A549 (cell line): ENCODE results near the gene PLCB2.

Experiments used
- CEBPB ChIP-seq, 2 experiments: fragments of >200 bp in 1 of 2; sonication (Bioruptor Twin) in 1 of 2; formaldehyde crosslinking in 1 of 2; IDR thresholded peaks; 2 replicates each; pipeline ENCODE4 v1.6.1; 2012 to 2016
- CTCF ChIP-seq: fragments of >200 bp; sonication (Bioruptor Twin); formaldehyde crosslinking; IDR thresholded peaks from 3 replicates; pipeline ENCODE4 v1.5.1; 2016
- JUN ChIP-seq, 2 experiments: fragments of >200 bp; sonication (Bioruptor Twin); formaldehyde crosslinking; IDR thresholded peaks; 2 replicates in 1 of 2; 3 replicates in 1 of 2; pipeline ENCODE4 v1.6.1; 2016 to 2017
- POLR2A ChIP-seq: IDR thresholded peaks from 2 replicates; pipeline ENCODE4 v1.6.1; 2012; ENCODE audit warnings: mild to moderate bottlenecking, low read length
- RFX5 ChIP-seq: fragments of 450-650 bp; IDR thresholded peaks from 2 replicates; pipeline ENCODE4 v1.7.1; 2014; ENCODE audit warnings: antibody characterized with exemption, mild to moderate bottlenecking, moderate library complexity
- SREBF2 ChIP-seq: fragments of 450-650 bp; IDR thresholded peaks from 2 replicates; pipeline ENCODE4 v1.6.1; 2014; ENCODE audit warnings: mild to moderate bottlenecking, moderate library complexity
- USF2 ChIP-seq: fragments of 450-650 bp; IDR thresholded peaks from 2 replicates; pipeline ENCODE4 v1.6.1; 2014; ENCODE audit warnings: antibody characterized with exemption
- TF ChIP-seq, protein P1 (sequence below): fragments of 200-600 bp; sonication (generic); IDR thresholded peaks from 2 replicates; pipeline ENCODE4 v1.6.1; 2016; ENCODE audit warnings: antibody characterized with exemption, mild to moderate bottlenecking, moderate library complexity

DNA sequence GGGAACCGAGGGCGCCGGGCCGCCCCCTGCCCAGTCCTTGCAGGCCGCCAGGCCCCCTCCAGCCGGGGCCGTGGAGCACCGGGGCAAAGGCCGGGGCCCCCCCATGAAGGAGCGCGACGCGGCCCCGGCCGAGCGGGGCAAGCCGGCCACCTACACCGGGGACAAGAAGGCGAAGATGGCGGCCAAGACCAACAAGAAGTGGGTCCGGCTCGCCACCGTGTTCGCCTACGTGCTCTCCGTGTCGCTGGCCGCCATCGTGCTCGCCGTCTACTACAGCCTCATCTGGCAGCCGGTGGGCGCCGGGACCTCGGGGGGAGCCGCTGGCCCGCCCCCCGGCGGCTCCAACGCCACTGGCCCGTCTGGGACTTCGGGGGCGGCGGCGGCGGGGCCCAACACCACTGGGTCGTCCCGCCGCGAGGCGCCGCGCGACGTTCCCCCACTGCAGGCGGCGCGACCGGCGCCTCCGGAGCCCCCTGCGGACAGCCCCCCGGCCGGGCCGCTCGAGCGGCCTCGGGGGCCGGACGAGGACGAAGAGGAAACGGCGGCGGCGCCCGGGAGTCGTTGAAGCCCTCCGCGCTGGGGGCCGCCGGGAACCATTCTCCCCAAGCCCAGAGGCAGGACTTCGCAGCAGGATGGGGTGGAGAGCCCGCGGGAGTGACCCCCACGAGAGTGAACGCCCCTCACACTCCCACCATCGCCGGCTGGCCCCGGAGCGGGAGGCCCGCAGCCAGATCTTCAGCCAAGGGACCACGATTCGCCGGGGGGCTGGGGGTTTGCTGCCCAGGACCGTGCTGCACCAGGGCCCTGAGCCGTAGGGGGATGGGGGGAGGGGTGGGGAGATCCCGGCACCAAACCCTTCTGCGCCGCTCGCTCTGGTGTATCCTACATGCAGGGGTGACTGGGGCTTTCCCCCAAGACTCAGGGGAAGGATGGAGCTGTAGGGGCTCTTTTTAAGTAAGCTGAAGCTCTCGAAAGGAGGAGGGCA lies 16.5 kb upstream of the PLCB2 start:
- TF ChIP-seq CTCF: no peak
- TF ChIP-seq POLR2A: no peak
- TF ChIP-seq CEBPB (IDR thresholded peaks at IDR 0.05): no peak
- TF ChIP-seq RFX5: no peak
- TF ChIP-seq SREBF2: no peak
- TF ChIP-seq, protein P1, sequence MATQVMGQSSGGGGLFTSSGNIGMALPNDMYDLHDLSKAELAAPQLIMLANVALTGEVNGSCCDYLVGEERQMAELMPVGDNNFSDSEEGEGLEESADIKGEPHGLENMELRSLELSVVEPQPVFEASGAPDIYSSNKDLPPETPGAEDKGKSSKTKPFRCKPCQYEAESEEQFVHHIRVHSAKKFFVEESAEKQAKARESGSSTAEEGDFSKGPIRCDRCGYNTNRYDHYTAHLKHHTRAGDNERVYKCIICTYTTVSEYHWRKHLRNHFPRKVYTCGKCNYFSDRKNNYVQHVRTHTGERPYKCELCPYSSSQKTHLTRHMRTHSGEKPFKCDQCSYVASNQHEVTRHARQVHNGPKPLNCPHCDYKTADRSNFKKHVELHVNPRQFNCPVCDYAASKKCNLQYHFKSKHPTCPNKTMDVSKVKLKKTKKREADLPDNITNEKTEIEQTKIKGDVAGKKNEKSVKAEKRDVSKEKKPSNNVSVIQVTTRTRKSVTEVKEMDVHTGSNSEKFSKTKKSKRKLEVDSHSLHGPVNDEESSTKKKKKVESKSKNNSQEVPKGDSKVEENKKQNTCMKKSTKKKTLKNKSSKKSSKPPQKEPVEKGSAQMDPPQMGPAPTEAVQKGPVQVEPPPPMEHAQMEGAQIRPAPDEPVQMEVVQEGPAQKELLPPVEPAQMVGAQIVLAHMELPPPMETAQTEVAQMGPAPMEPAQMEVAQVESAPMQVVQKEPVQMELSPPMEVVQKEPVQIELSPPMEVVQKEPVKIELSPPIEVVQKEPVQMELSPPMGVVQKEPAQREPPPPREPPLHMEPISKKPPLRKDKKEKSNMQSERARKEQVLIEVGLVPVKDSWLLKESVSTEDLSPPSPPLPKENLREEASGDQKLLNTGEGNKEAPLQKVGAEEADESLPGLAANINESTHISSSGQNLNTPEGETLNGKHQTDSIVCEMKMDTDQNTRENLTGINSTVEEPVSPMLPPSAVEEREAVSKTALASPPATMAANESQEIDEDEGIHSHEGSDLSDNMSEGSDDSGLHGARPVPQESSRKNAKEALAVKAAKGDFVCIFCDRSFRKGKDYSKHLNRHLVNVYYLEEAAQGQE: no peak
- no peak for TF ChIP-seq USF2
- no peak for TF ChIP-seq JUN (IDR thresholded peaks at IDR 0.05)
